Adipose tissue (tissue), 3 donors: Measurements from ENCODE around the gene SLC22A4. TPM values are rescaled to one million over a fixed set of nuclear protein-coding genes. Genes with fewer than 3 reads are reported as not detected.

Experiments used
- H3K27ac ChIP-seq: one replicate; pipeline ENCODE4 v1.5.1; 2013; ENCODE audit warnings: low read depth, low read length
- WGBS, 3 donors: extraction: QIAGEN DNeasy Blood & Tissue Kit; methylation state at CpG; one replicate each; pipeline ENCODE4 v1.1.7; 2013; 5-methylcytosine and 5-hydroxymethylcytosine counted together
- polyA plus RNA-seq, 3 donors: library from polyadenylated mRNA; stranded (reverse); fragments of 200-250 nt; gene quantifications; one replicate each; pipeline ENCODE4 v1.2.3, GENCODE V29; 2013
- donor health status: healthy with polysubstance abuse.
- donor health status: Bipolar disorder and iron deficiency.
- donor health status: healthy.

Gene SLC22A4
- polyA plus RNA-seq, 3 donors = 0.23 to 3.0 (median 2.0) TPM

DNA sequence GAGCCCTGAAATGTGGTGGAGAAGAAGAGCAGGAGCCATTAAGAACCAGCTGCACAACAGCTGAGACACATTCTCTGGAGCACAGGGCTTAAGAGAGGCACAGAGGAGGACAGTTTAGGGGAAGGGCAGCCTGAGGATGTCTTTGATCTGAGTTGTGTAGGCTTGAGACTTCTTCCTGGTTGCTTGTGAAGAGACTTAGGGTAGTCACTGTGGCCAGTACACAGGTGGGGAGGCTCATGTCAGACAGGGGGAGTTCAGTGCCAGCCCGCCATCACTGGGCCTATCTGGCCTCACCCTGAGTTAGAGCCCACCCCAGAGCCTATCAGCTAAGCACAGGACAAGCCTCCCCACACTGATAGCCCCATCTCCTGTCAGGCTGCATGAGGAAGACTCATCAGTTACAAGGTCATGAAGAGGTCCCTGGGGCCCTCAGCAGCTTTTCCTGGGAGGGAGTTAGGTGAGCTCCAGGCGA is 19.8 kb downstream of the SLC22A4 start:
- H3K27ac ChIP-seq = no peak overlapping the region
- 91 to 100% (median 93%) methylated on average over 2 of the region's 2 CpGs for WGBS, 3 donors

GRCh38 chr5:132315529-132316067 is 21.4 kb downstream of the SLC22A4 start:
- H3K27ac ChIP-seq = no peak overlapping the region
- WGBS, 3 donors = 81 to 87% (median 86%) methylated on average over 5 of the region's 5 CpGs

- WGBS, 3 donors = 96 to 100% (median 100%) methylated on average over 1 of the region's 1 CpG
- H3K27ac ChIP-seq = no peak overlapping the region
Measured at GRCh38 chr5:132319975-132320374, 25.8 kb downstream of the SLC22A4 start.

- WGBS, 3 donors = 94 to 99% (median 96%) methylated on average over 3 of the region's 3 CpGs
- H3K27ac ChIP-seq = no peak overlapping the region
Measured at GRCh38 chr5:132321109-132321721, 27.0 kb downstream of the SLC22A4 start.

DNA sequence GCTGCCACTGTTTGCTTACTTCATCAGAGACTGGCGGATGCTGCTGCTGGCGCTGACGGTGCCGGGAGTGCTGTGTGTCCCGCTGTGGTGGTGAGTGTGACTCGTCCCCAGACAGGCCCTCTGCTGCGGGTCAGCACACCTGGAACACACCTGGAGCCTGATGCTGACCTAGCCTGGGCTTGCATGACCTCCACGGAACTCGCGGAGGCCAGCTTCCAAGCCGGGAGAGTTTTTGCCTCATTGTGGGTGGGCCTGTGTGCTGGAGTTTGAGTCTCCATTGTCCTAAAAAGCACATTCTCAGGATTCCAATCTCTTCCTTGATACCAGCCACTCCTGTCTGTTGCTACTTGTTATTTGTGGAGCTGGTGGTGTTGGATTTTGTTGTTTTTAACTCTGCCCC is 28.1 kb downstream of the SLC22A4 start:
- 72 to 76% (median 73%) methylated on average over 11 of the region's 11 CpGs for WGBS, 3 donors
- H3K27ac ChIP-seq = no peak overlapping the region

- no peak overlapping the region for H3K27ac ChIP-seq
- 81 to 96% (median 94%) methylated on average over 5 of the region's 5 CpGs for WGBS, 3 donors
Measured at GRCh38 chr5:132323202-132323601, 29.0 kb downstream of the SLC22A4 start.

DNA sequence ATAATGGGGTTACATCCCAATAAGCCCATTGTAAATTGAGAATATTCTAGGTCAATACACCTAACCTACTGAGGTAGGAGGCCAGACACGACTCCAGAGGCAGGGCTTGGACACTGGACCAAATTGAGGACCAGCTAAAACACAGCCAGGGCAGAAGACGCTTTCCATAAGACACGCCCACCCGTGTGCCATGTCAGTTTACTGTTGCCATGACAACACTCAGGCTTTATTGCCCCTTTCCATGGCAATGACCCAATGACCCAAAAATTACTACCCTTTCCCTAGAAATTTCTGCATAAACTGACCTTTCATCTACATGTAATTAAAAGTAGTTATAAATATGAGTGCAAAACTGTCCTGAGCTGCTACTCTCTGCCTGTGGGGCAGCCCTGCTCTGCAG is 31.5 kb downstream of the SLC22A4 start:
- WGBS, 3 donors = 84 to 91% (median 87%) methylated on average over 4 of the region's 4 CpGs
- H3K27ac ChIP-seq = no peak overlapping the region

DNA sequence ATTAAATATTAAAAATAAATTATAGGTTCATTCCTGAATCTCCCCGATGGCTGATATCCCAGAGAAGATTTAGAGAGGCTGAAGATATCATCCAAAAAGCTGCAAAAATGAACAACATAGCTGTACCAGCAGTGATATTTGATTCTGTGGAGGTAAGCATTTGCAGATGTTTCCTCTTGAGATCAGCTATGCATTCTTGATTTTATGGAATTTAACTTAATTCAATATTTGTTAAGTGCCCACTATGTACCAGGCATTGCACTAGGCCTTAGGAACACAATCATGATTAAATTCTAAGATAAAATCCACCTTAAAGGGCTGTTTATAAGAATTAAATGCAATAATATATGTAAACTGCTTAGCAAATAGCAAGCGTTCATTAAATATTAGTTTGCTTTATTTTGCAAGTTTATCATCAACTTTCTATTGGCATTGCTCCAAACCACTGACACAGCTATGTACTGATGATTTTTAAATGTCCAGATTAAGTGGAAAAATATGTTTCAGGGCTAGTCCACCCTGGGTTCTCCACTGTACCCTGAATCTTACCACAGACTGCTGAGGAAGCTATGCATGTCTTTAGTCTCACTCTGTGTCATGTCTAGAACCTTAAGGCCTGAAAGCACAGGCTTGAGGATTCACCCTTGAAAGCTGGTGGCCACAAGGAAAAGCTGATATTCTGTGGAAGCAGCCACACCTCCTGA is 33.2 kb downstream of the SLC22A4 start:
- no peak overlapping the region for H3K27ac ChIP-seq
- WGBS, 3 donors = 64 to 79% (median 75%) methylated on average over 2 of the region's 2 CpGs

DNA sequence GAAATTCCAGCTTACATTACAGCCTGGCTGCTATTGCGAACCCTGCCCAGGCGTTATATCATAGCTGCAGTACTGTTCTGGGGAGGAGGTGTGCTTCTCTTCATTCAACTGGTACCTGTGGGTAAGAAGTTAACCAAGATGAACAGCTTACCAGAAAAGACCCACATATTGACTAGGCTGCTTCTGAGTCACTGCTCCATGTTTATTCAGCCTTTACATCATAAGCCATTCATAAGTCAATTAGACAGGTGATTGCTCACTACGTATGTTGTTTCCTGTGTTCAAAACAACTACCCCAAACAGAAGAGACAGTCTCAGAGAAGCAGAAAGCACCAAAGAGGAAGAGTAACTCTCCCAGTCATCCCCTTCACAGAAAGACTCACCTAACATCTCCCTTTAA is 40.6 kb downstream of the SLC22A4 start:
- H3K27ac ChIP-seq = no peak overlapping the region
- 80 to 91% (median 90%) methylated on average over 3 of the region's 3 CpGs for WGBS, 3 donors

- no peak overlapping the region for H3K27ac ChIP-seq
Measured at GRCh38 chr5:132335402-132335801, 41.2 kb downstream of the SLC22A4 start.

GRCh38 chr5:132339502-132339901 is 45.3 kb downstream of the SLC22A4 start:
- no peak overlapping the region for H3K27ac ChIP-seq

DNA sequence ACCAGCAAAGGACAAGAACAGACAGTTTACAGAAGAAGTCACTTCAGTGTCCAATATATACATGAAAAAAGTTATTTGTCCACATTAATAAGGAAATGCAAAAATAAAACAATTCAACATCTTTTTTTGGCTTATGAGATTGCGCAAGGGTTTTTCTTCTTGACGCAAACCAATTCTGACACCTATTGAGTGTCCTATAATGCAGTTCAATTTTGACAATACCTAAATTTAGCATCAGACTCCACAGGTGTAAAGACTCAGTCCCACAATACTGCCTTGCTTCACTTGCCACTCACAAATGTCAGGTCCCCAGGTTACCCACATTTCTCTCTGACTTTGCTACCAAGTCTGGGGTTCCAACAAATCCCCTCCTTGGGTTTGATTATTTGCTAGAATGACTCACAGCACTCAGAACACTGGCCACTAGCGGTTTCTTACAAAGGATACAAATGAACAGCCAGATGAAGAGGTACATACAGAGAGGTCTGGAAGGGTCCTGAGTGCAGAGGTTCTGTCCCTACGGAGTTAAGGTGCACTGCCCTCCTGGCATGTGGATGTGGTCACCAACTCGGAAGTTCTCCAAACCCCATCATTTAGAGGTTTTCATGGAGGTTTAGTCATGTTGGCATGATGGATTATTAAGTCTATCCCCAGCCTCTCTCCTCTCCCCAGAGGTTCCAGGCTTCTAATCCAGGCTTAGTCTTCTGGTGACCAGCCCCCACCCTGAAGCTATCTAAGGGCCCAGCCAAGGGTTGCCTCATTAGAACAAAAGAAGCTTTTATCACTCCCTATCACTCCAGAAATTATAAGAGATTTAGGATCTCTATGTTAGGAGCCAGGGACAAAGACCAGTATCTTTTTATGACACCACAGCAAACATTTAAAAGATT is 48.3 kb downstream of the SLC22A4 start:
- H3K27ac ChIP-seq = no peak overlapping the region
- 68 to 74% (median 74%) methylated on average over 5 of the region's 5 CpGs for WGBS, 3 donors

GRCh38 chr5:132344775-132345514 is 50.8 kb downstream of the SLC22A4 start:
- H3K27ac ChIP-seq = no peak overlapping the region
- 71 to 87% (median 80%) methylated on average over 5 of the region's 5 CpGs for WGBS, 3 donors

DNA sequence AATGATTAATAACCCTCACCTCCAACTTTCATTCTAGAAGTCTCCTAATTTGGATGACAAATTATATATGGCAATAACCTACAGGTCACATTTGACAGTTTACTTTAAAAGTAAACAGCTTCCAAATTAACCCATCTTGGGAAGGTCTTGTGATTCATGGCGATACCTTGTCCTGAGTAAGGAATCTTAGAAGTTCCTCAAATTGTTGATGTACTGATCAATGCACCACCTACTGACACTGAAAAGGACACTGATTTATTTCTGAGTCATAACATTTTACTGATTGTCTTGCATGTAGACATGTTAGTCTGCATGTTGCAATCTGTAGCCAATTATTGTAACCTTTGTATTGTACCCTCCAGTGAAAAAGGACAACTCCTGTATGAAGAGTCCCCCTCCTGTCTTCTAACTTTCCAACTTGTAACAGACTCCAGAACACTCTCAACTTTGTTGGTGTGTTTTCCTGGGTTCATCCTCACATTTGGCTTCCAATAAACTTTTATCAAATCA is 59.3 kb downstream of the SLC22A4 start:
- WGBS, 3 donors = 92 to 93% (median 92%) methylated on average over 1 of the region's 1 CpG
- no peak overlapping the region for H3K27ac ChIP-seq

DNA sequence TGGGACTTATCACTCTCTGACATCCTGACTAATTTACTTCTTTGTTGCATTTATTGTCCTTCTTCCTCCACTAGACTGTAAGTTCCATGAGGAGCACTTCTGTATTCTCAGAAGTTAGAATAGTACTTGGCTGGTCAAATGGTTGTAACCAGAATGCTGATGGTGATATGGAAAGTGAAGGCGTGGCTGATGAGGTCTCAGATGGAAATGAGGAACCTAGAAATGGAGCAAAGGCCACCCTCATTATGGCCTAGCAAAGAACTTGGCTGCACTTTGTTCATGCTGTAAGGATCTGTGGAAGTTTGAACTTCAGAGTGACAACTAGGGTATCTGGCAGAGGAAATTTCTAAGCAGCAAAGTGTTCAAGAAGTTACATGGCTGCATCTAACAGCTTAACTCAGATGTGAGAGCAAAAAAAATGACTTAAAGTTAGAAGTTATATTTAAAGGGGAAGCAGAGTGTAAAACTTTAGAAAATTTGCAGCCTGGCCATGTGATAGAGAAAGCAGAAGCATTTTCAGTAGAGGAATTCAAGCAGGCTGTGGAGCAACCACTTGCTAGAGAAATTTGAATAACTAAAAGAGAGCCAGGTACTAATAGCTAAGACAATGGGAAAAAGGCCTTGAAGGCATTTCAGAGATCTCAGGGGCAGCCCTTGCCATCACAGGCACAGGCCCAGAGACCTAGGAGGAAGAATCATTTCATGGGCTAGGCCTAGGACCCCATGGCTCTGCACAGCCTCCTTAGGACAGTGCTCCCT is 60.4 kb downstream of the SLC22A4 start:
- no peak overlapping the region for H3K27ac ChIP-seq

DNA sequence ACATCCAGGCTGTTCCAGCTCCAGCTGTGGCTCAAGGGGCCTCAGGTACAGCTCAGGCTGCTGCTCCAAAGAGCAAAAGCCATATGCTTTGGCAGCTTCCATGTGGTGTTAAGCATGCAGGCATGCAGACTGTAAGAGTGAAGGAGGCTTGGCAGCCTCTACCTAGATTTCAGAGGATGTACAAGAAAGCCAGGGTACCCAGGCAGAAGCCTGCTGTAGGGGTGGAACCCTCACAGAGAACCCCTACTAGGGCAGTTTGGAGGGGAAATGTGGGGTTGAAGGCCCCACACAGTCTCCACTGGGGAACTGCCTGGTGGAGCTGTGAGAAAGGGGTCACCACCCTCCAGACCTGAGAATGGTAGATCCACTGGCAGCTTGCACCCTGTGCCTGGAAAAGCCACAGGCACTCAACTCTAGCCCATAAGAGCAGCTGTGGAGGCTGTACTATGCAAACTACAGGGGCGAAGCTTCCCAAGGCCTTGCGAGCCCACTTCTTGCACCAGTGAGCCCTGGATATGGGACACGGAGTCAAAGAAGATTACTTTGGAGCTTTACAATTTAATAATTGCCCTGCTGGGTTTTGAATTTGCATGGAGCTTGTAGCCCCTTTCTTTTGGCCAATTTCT is 61.1 kb downstream of the SLC22A4 start:
- H3K27ac ChIP-seq = no peak overlapping the region
- 95 to 99% (median 97%) methylated on average over 3 of the region's 3 CpGs for WGBS, 3 donors

More for the DNA sequence above, 60.4 kb downstream of the SLC22A4 start:
- 48 to 100% (median 78%) methylated on average over 1 of the region's 1 CpG for WGBS, 3 donors

DNA sequence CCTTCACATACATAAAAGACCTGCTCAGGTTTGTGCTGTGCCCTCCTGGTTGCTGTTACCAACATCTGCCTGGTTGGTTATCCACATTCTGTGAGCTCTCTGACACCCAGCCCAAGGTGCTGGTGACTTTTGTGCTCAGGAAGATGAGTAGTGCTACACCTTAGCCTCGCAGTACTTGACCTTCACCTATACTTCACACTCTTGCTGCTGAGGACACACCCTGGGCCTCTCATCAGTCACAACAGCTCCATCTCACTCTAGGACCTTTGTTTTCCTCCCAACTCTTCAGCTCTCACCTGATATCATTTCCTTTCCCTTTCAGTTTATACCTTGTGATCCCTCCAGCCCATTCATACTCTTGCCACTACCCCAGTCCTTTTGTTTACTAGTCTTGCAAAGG is 64.6 kb downstream of the SLC22A4 start:
- no peak overlapping the region for H3K27ac ChIP-seq
- WGBS, 3 donors = 81 to 89% (median 88%) methylated on average over 1 of the region's 1 CpG
